Peyer's patch (tissue), 4 donors: ENCODE results near the gene RWDD1.

ENCODE experiments used
- POLR2A ChIP-seq, 2 donors: fragments of 450-650 bp; IDR thresholded peaks; one replicate each; pipeline ENCODE4 v1.5.1; 2017; ENCODE audit warnings: antibody characterized with exemption in 2 of 2, mild to moderate bottlenecking in 2 of 2, moderate library complexity in 2 of 2
- TF ChIP-seq, protein P1 (sequence below), 6 experiments: fragments of 450-650 bp in 4 of 6; fragments of 200-600 bp in 2 of 6; sonication (generic) in 1 of 6; IDR thresholded peaks; one replicate each; pipeline ENCODE4 v1.5.1; 2017 to 2019; ENCODE audit warnings: antibody characterized with exemption in 6 of 6, mild to moderate bottlenecking in 3 of 6, moderate library complexity in 1 of 6

DNA sequence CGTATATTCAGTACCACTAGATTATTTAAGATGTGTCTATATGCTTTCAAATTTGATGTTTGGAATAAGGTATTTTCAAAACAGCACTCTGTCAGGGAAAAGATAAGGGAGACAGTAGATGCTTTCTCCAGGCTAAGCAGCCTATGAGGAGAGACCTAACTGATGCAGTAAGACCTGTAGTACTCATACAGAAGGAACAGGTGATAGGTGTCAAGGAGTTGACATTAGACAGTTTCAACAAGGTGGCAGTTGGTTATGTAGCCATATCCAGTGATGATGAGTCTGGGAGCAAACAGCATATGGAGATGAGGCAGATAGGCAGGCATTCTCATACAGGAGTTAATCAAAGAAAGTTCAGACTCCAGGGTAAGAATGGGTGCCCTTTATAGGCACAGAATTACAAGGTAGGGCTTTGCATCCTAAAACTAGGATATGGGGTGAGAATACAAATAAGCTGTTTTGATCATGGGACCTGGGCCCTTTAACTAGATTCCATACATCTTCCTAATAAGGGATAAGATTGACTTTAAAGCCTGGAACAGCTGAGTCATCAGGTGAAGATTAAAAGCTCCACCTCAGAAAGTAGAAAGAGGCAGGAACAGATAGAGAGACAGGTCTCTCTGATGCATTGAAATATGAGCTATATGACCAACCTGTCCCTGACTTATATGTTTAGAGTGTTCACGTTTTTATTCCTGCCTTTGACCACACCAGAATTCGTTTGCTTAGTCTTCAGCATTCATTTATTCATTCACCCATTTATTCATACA is 52.9 kb downstream of the RWDD1 start:
- TF ChIP-seq, protein P1, sequence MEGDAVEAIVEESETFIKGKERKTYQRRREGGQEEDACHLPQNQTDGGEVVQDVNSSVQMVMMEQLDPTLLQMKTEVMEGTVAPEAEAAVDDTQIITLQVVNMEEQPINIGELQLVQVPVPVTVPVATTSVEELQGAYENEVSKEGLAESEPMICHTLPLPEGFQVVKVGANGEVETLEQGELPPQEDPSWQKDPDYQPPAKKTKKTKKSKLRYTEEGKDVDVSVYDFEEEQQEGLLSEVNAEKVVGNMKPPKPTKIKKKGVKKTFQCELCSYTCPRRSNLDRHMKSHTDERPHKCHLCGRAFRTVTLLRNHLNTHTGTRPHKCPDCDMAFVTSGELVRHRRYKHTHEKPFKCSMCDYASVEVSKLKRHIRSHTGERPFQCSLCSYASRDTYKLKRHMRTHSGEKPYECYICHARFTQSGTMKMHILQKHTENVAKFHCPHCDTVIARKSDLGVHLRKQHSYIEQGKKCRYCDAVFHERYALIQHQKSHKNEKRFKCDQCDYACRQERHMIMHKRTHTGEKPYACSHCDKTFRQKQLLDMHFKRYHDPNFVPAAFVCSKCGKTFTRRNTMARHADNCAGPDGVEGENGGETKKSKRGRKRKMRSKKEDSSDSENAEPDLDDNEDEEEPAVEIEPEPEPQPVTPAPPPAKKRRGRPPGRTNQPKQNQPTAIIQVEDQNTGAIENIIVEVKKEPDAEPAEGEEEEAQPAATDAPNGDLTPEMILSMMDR (IDR thresholded peaks at IDR 0.05) = no peak
- no peak for TF ChIP-seq POLR2A (IDR thresholded peaks at IDR 0.05)
